ENCODE measurements around the gene TMEM250.
A peak's percentile ranks its signal among the peaks of the same experiment; 100 is the strongest.

The TMEM250 gene

GRCh38 chr9:136098844-136099243 is 19.8 kb downstream of the TMEM250 start:
- no peak for TF ChIP-seq CTCF (conservative IDR thresholded peaks at IDR 0.05; ENCODE audit: low read depth)
- CTCF ChIA-PET: interaction anchor here (1.2 kb wide), 1 partner anchor 9 kb away, joined by 6 read pairs; no protein-coding TSS in a partner anchor
- no peak for DNase-seq (ENCODE audit: low spot score)
- POLR2A ChIA-PET (ENCODE audit: low non-redundant PET): interaction anchor here (0.8 kb wide), 1 partner anchor 18 kb away, joined by 3 read pairs; no protein-coding TSS in a partner anchor
- H3K27ac ChIP-seq: peak overlapping the region; percentile 7; the same call in 1 of the 2 replicates

DNA sequence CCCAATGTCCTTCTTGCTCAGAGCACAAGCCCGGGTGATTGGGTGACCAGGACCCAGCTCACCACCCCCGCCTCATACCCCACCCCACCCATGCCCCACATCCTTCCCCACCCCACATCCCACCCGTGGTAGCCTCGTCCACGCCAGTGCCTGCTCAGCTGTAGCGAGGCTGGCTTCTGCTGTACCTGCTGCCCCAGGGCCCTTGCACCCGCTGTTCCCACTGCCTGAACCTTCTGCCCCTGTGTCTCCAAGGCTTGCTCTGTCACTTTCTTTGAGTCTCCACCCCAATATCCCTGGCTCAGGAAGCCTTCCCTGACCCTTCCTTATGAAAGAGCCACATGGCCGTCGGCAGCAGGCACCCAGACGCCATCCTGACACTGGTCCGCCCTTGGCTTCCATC is 20.5 kb downstream of the TMEM250 start:
- TF ChIP-seq CTCF (conservative IDR thresholded peaks at IDR 0.05; ENCODE audit: low read depth): no peak
- no peak for DNase-seq (ENCODE audit: low spot score)
- CTCF ChIA-PET: interaction anchor here (0.6 to 1.2 kb wide), 2 partner anchors 8 to 24 kb away, joined by 3 to 6 read pairs; no protein-coding TSS in a partner anchor
- POLR2A ChIA-PET (ENCODE audit: low non-redundant PET): interaction anchor here (0.8 kb wide), 1 partner anchor 18 kb away, joined by 3 read pairs; no protein-coding TSS in a partner anchor
- H3K27ac ChIP-seq: no peak overlapping the region

DNA sequence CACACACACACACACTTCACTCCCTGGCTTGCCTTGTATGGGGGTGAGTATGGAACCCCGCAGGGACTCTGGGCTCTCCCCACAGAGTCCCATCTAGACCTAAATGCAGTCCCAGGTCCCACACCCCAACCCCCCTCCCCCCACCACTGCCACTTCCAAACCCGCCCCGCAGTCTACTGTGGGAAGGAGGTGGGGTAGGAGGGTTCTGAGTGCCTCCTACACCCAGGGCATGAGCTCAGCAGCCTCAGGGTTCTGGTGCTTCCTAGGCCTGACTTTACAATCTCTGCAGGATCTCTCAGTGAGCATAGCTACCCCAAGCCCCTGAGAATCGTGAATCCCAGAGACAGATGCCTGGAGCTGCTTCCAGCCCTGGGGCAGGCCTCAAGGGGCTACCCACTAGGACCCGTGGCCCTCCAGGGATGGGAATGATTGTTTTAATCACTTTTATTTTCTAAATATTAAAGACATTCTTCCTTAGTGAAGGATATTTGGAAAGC is 22.1 kb downstream of the TMEM250 start:
- ChIA-PET CTCF (interaction anchor here (0.6 to 1.9 kb wide), 7 partner anchors 12 to 1273 kb away, joined by 3 to 7 read pairs (median 6); no protein-coding TSS in a partner anchor), POLR2A (ENCODE audit: low non-redundant PET) (interaction anchor here (1.4 kb wide), 2 partner anchors 12 to 21 kb away, joined by 4 to 9 read pairs; partner anchors contain the start of gene TMEM250)
- peak overlapping the region; percentile 87 for H3K27ac ChIP-seq
- DNase-seq (ENCODE audit: low spot score): no peak
- no peak for TF ChIP-seq CTCF (conservative IDR thresholded peaks at IDR 0.05; ENCODE audit: low read depth)

DNA sequence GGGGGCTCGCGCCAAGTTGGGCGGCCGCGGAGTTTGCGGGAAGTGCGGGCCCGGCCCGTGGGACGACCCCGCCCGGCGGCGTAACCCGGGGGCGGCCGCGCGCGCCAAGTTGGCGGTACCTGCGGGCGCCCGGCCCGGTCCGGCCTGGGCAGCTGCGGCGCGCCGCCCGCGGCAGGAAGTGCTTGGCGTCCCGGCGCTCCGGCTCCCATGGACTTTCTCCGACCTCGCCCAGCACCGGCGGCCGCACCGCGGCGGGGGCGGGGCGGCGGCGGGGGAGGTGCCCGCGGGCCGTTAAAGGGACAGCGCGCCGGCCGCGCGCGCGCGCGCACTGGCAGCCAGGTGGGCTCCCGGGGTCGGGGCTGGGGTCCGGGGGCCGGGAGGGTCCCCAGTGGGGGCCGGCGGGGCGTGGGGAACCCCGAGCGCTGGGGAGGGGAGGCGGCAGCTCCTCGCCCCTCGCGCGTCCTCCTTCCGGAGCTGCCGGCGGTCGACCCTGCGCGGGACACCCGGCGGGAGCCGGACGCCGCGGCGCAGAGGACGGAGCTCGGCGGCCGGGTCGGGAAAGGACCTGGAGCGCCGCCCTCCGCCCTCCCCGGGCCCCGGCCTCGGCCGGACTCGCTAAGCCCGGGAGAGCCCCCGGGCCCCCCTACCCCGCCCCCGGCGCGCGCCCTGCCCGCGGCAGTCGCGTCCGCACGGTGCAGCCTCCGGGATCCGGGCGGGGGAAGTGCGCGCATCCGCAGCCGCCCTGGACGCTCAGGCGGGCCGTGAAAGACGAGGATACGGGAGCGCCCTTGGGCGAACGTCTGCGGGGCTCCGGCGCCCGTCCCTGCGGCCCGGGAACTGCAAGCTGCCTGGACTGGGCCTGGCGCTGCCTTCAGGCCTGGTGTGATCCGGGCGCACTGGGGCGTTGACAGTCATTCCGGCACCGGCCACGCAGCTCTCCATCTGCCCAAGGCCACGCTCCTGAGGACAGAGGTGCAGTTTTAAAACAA is 23.3 kb downstream of the TMEM250 start, which contains the start of gene NACC2:
NACC2 (minus strand) TSS at position 220 of the 989 bp plus-strand sequence. CDS start 44,768 bp downstream, outside the sequence.
- DNase-seq (ENCODE audit: low spot score): peak; percentile 86
- ChIA-PET POLR2A (ENCODE audit: low non-redundant PET) (interaction anchor here (0.5 to 1.4 kb wide), 3 partner anchors 9 to 23 kb away, joined by 3 to 9 read pairs (median 4); partner anchors contain the start of gene TMEM250), CTCF (interaction anchor here (1.2 to 1.9 kb wide), 4 partner anchors 14 to 128 kb away, joined by 6 to 7 read pairs (median 6); no protein-coding TSS in a partner anchor)
- no peak for TF ChIP-seq CTCF (conservative IDR thresholded peaks at IDR 0.05; ENCODE audit: low read depth)
- peak within 1 kb of the TSS; percentile 87 for H3K27ac ChIP-seq

- CTCF ChIA-PET: interaction anchor here (0.5 to 1.6 kb wide), 6 partner anchors 11 to 1312 kb away, joined by 3 to 7 read pairs (median 3); no protein-coding TSS in a partner anchor
- peak overlapping the region; percentile 87 for H3K27ac ChIP-seq
- TF ChIP-seq CTCF (conservative IDR thresholded peaks at IDR 0.05; ENCODE audit: low read depth): no peak
- POLR2A ChIA-PET (ENCODE audit: low non-redundant PET): interaction anchor here (1.7 kb wide), 1 partner anchor 13 kb away, joined by 6 read pairs; no protein-coding TSS in a partner anchor
- peak; percentile 81 for DNase-seq (ENCODE audit: low spot score)
Measured at GRCh38 chr9:136093995-136094881, 24.4 kb downstream of the TMEM250 start.
